B cell (primary cell): ENCODE measurements around the gene SERPINB6. TPM values are rescaled to one million over a fixed set of nuclear protein-coding genes. Genes with fewer than 3 reads are reported as not detected.
A peak's percentile ranks its signal among the peaks of the same experiment; 100 is the strongest.

Source experiments
- ATAC-seq: fragments of 200-7000 bp; cut with Tn5 transposase; one replicate; pipeline ENCODE4 v1.10.0; 2021; ENCODE audit warnings: low read depth, mild to moderate bottlenecking, moderate number of reproducible peaks, moderate library complexity
- CTCF ChIA-PET: fragments of 350-600 bp; sonication (Branson Sonifier 250); formaldehyde crosslinking; loops from one replicate; lab custom pipeline; 2021; ENCODE audit warnings: antibody characterized with exemption, inconsistent platforms; lab: Charles Lee
- POLR2A ChIA-PET: fragments of 350-600 bp; sonication (Branson Sonifier 250); formaldehyde crosslinking; loops from one replicate; lab custom pipeline; 2021; ENCODE audit warnings: antibody characterized with exemption; lab: Charles Lee
- DNase-seq: peaks from one replicate; pipeline ENCODE4 v3.0.0; 2013
- H2AFZ ChIP-seq: 2 replicates; pipeline ENCODE4 v1.6.1; 2012; ENCODE audit warnings: mild to moderate bottlenecking, low read depth, low read length; ENCODE audit not compliant: insufficient read depth, poor library complexity, severe bottlenecking
- H3K27ac ChIP-seq, 2 donors: 1 replicate in 1 of 2; 2 replicates in 1 of 2; pipeline ENCODE4 v1.5.1; 2012 to 2013; ENCODE audit warnings: low read length in 2 of 2, mild to moderate bottlenecking in 2 of 2, moderate library complexity in 1 of 2
- H3K27me3 ChIP-seq, 4 experiments: fragments of 200-600 bp in 1 of 4; sonication (generic) in 1 of 4; replicated peaks in 1 of 4; 1 replicate in 2 of 4; 2 replicates in 2 of 4; pipeline versions ENCODE4 v1.6.1 to v1.7.0; 2013 to 2016; ENCODE audit warnings: low read length in 3 of 4, mild to moderate bottlenecking in 2 of 4, mixed read lengths in 1 of 4, moderate library complexity in 1 of 4; ENCODE audit not compliant: insufficient read depth in 4 of 4, control insufficient read depth in 3 of 4; ENCODE audit errors: control extremely low read depth in 1 of 4
- H3K36me3 ChIP-seq, 2 experiments: replicated peaks in 1 of 2; 1 replicate in 1 of 2; 2 replicates in 1 of 2; pipeline versions ENCODE4 v1.6.1 to v1.7.1; 2013; ENCODE audit warnings: low read length in 1 of 2; ENCODE audit not compliant: insufficient read depth in 2 of 2, control insufficient read depth in 1 of 2; ENCODE audit errors: control extremely low read depth in 1 of 2, extremely low read depth in 1 of 2
- H3K4me1 ChIP-seq, 2 donors: fragments of 200-600 bp in 1 of 2; sonication (generic) in 1 of 2; 1 replicate in 1 of 2; 2 replicates in 1 of 2; pipeline versions ENCODE4 v1.5.1 to v1.6.1; 2013 to 2017; ENCODE audit warnings: low read length in 2 of 2; ENCODE audit not compliant: control insufficient read depth in 2 of 2, insufficient read depth in 2 of 2
- H3K4me2 ChIP-seq: replicated peaks from 2 replicates; pipeline ENCODE3; 2012; ENCODE audit warnings: mild to moderate bottlenecking, low read depth, low read length; ENCODE audit not compliant: poor library complexity, severe bottlenecking
- H3K4me3 ChIP-seq, 5 experiments: fragments of 200-600 bp in 1 of 5; sonication (generic) in 1 of 5; 1 replicate in 3 of 5; 2 replicates in 2 of 5; pipeline versions ENCODE4 v1.5.1 to v1.7.0; 2011 to 2016; ENCODE audit warnings: low read length in 4 of 5, mild to moderate bottlenecking in 4 of 5, low read depth in 2 of 5, control low read depth in 1 of 5, moderate library complexity in 1 of 5; ENCODE audit not compliant: insufficient read depth in 1 of 5; ENCODE audit errors: control extremely low read depth in 1 of 5, extremely low read depth in 1 of 5
- H3K79me2 ChIP-seq: fragments of 200-600 bp; sonication (generic); one replicate; pipeline ENCODE4 v1.6.0; 2016; ENCODE audit warnings: low read length; ENCODE audit not compliant: control insufficient read depth, insufficient read depth
- H3K9ac ChIP-seq: fragments of 200-600 bp; sonication (generic); 2 replicates; pipeline ENCODE4 v1.6.1; 2017; ENCODE audit warnings: mild to moderate bottlenecking, low read length, moderate library complexity
- H3K9me3 ChIP-seq, 3 donors: one replicate each; pipeline versions ENCODE4 v1.6.1 to v1.7.1; 2013; ENCODE audit warnings: low read length in 2 of 3; ENCODE audit not compliant: control insufficient read depth in 2 of 3, insufficient read depth in 1 of 3; ENCODE audit errors: control extremely low read depth in 1 of 3
- H4K20me1 ChIP-seq: 2 replicates; pipeline ENCODE4 v1.6.0; 2012; ENCODE audit warnings: mild to moderate bottlenecking, low read length; ENCODE audit not compliant: insufficient read depth, control insufficient read depth, poor library complexity, severe bottlenecking
- H3K27ac Mint-ChIP-seq: one replicate; pipeline ENCODE4 v1.8.0; 2021; ENCODE audit warnings: mixed read lengths
- H3K27me3 Mint-ChIP-seq: one replicate; pipeline ENCODE4 v1.8.0; 2021; ENCODE audit warnings: mixed read lengths
- H3K4me1 Mint-ChIP-seq: one replicate; pipeline ENCODE4 v1.8.0; 2021; ENCODE audit warnings: mixed read lengths
- H3K4me3 Mint-ChIP-seq: one replicate; pipeline ENCODE4 v1.8.0; 2021; ENCODE audit warnings: mixed read lengths
- H3K9me3 Mint-ChIP-seq: one replicate; pipeline ENCODE4 v1.8.0; 2022; ENCODE audit warnings: mixed read lengths; ENCODE audit not compliant: insufficient read depth
- CTCF ChIP-seq: fragments of 200-600 bp; IDR thresholded peaks from one replicate; pipeline ENCODE4 v1.8.0; 2022; ENCODE audit warnings: antibody characterized with exemption, mild to moderate bottlenecking
- EZH2 ChIP-seq: IDR thresholded peaks from 2 replicates; pipeline ENCODE4 v1.6.1; 2012; ENCODE audit warnings: borderline replicate concordance, low read depth, mild to moderate bottlenecking, moderate library complexity, low read length; ENCODE audit not compliant: insufficient read depth, poor library complexity, severe bottlenecking
- WGBS: methylation state at CpG from one replicate; pipeline ENCODE4 v1.1.5; 2013; ENCODE audit warnings: missing lambda C conversion rate; ENCODE audit not compliant: insufficient coverage; 5-methylcytosine and 5-hydroxymethylcytosine counted together
- intact Hi-C: fragments of 100-400 bp; cut with micrococcal nuclease; formaldehyde crosslinking; loops from one replicate; pipeline ENCODE4 v1.10.0; 2022
- polyA plus RNA-seq: library from polyadenylated mRNA; depleted of rRNA; stranded (reverse); fragments of >200 nt; gene quantifications from 2 replicates; pipeline ENCODE4 v1.2.3, GENCODE V29; 2012
- total RNA-seq, 2 donors: library from RNA; stranded (reverse); fragments of 120-200 nt in 1 of 2; gene quantifications; 1 replicate in 1 of 2; 2 replicates in 1 of 2; pipeline versions ENCODE4 v1.2.3 to v1.2.4, GENCODE V29; 2013 to 2022

The SERPINB6 gene
- total and polyA plus RNA-seq, 2 donors (not counting 1 experiment from before 2014, with no cell fraction given): 35.2 to 58.5 TPM

- H3K36me3 ChIP-seq: peaks cover 0 to 4% of the 10 kb centered on the region in 2 experiments
- peak within 1 kb of the TSS; percentile 88 for H2AFZ ChIP-seq
- DNase-seq (peak; percentile 92), ATAC-seq (peak; percentile 88)
- Mint-ChIP-seq H3K27me3 (no peaks in the 10 kb centered on the region), H3K27ac (peak within 1 kb of the TSS; percentile 89), H3K4me1 (peaks cover 20% of the 10 kb centered on the region), H3K9me3 (no peaks in the 10 kb centered on the region), H3K4me3 (peak within 1 kb of the TSS; percentile 96)
- H3K79me2 ChIP-seq: no peaks in the 10 kb centered on the region
- peak within 1 kb of the TSS; percentile 65 to 71 for H3K27ac ChIP-seq
- ChIA-PET POLR2A (interaction anchor here (0.6 to 2.2 kb wide), 12 partner anchors 10 to 1774 kb away, joined by 3 to 13 read pairs (median 4); partner anchors contain the start of gene RIPK1), CTCF (interaction anchor here (0.6 to 4.1 kb wide), 14 partner anchors 9 to 733 kb away, joined by 3 to 83 read pairs (median 5); partner anchors contain the start of gene RIPK1)
- H3K9ac ChIP-seq: peak within 1 kb of the TSS; percentile 87
- H3K4me1 ChIP-seq: peaks cover 11 to 21% of the 10 kb centered on the region in 2 donors
- H3K4me3 ChIP-seq: peak within 1 kb of the TSS; percentile 65 to 91 (median 85)
- H3K9me3 ChIP-seq: no peaks in the 10 kb centered on the region
- intact Hi-C loops: loop anchor here (1.0 to 2.0 kb wide), 7 partner anchors 10 to 251 kb away; partner anchors contain the start of genes BPHL and RIPK1
- peak within 1 kb of the TSS; percentile 100 for H3K4me2 ChIP-seq
- WGBS: 4% methylated on average over 75 of the region's 87 CpGs
- TF ChIP-seq EZH2 (no peak), CTCF (no peak)
- no peaks in the 10 kb centered on the region for H3K27me3 ChIP-seq
- no peaks in the 10 kb centered on the region for H4K20me1 ChIP-seq
Observed at GRCh38 chr6:2999618-3000557, 28.5 kb upstream of the SERPINB6 start, which contains the start of gene NQO2. Gene NQO2 (plus strand): TSS chr6:2999894. CDS start chr6:3006553, 6,659 bp downstream.
